ENCODE results near the gene ABTB2. TPM values are rescaled to one million over a fixed set of nuclear protein-coding genes. Genes with fewer than 3 reads are reported as not detected.

The ABTB2 gene
- polyA plus RNA-seq, 1 of the 3 experiments (the other 2 are of a cell fraction): 7.8 TPM

GRCh38 chr11:34351051-34351450 is 6.8 kb downstream of the ABTB2 start:
- Histone ChIP-seq H3K9me3 (no peaks in the 10 kb centered on the region), H3K4me3 (ENCODE audit: low read depth in 2 of 2, low read length in 1 of 2) (no peak overlapping the region), H3K4me1 (ENCODE audit: control insufficient read depth in 1 of 2, insufficient read depth in 2 of 2, low read depth in 1 of 2, low read length in 1 of 2) (peaks cover 27 to 35% of the 10 kb centered on the region in 2 experiments), H2AFZ (ENCODE audit: low read depth) (no peak overlapping the region), H3K9me2 (no peaks in the 10 kb centered on the region), H3K79me2 (ENCODE audit: insufficient read depth) (peaks cover 5% of the 10 kb centered on the region; the same call in 1 of the 2 replicates), H4K20me1 (ENCODE audit: insufficient read depth) (peaks cover 9% of the 10 kb centered on the region; the same call in 1 of the 2 replicates), H3K9ac (no peak overlapping the region), H3K4me2 (no peak overlapping the region), H3K27ac (ENCODE audit: low read depth in 2 of 2, low read length in 1 of 2) (no peak overlapping the region; a peak in 1 of 4 replicates), H3K36me3 (replicated peaks in 1 of 2; ENCODE audit: control insufficient read depth in 1 of 2, insufficient read depth in 2 of 2, low read length in 1 of 2) (no peaks in the 10 kb centered on the region), H3F3A (replicated peaks; ENCODE audit: insufficient read depth) (no peaks in the 10 kb centered on the region), H3K27me3 (ENCODE audit: insufficient read depth) (no peaks in the 10 kb centered on the region)
- ChIA-PET POLR2A (no interaction called here), CTCF (interaction anchor here (0.6 to 13.4 kb wide), 2 partner anchors 19 to 174 kb away, joined by 3 to 240 read pairs; no protein-coding TSS in a partner anchor)
- DNase-seq: no peak
- WGBS (ENCODE audit: low lambda C conversion rate): 81% methylated on average over 3 of the region's 3 CpGs
- no peak for TF ChIP-seq NRF1 (IDR thresholded peaks at IDR 0.05; ENCODE audit: low read depth, low read length)
- no peak for TF ChIP-seq YY1 (IDR thresholded peaks at IDR 0.05; ENCODE audit: low read depth)
- no peak for TF ChIP-seq POLR2AphosphoS5 (IDR thresholded peaks at IDR 0.05; ENCODE audit: low read depth, low read length)
- no peak for TF ChIP-seq GATA2 (CRISPR knock-in tag; IDR thresholded peaks at IDR 0.05)
- TF ChIP-seq JUND (IDR thresholded peaks at IDR 0.05): no peak
- no peak for TF ChIP-seq SMC3 (IDR thresholded peaks at IDR 0.05; ENCODE audit: low read depth, low read length)
- TF ChIP-seq TCF12 (IDR thresholded peaks at IDR 0.05): peak; percentile 73
- TF ChIP-seq RFX5 (IDR thresholded peaks at IDR 0.05; ENCODE audit: low read length): no peak
- no peak for TF ChIP-seq TEAD4 (IDR thresholded peaks at IDR 0.05; ENCODE audit: borderline replicate concordance, insufficient read depth)
- no peak for TF ChIP-seq IRF3 (IDR thresholded peaks at IDR 0.05; ENCODE audit: low read depth, low read length)
- TF ChIP-seq, protein P1, sequence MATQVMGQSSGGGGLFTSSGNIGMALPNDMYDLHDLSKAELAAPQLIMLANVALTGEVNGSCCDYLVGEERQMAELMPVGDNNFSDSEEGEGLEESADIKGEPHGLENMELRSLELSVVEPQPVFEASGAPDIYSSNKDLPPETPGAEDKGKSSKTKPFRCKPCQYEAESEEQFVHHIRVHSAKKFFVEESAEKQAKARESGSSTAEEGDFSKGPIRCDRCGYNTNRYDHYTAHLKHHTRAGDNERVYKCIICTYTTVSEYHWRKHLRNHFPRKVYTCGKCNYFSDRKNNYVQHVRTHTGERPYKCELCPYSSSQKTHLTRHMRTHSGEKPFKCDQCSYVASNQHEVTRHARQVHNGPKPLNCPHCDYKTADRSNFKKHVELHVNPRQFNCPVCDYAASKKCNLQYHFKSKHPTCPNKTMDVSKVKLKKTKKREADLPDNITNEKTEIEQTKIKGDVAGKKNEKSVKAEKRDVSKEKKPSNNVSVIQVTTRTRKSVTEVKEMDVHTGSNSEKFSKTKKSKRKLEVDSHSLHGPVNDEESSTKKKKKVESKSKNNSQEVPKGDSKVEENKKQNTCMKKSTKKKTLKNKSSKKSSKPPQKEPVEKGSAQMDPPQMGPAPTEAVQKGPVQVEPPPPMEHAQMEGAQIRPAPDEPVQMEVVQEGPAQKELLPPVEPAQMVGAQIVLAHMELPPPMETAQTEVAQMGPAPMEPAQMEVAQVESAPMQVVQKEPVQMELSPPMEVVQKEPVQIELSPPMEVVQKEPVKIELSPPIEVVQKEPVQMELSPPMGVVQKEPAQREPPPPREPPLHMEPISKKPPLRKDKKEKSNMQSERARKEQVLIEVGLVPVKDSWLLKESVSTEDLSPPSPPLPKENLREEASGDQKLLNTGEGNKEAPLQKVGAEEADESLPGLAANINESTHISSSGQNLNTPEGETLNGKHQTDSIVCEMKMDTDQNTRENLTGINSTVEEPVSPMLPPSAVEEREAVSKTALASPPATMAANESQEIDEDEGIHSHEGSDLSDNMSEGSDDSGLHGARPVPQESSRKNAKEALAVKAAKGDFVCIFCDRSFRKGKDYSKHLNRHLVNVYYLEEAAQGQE (IDR thresholded peaks at IDR 0.05; ENCODE audit: low read depth, low read length): no peak
- peak; percentile 34; the same call in 1 of the 2 replicates for TF ChIP-seq PBX3 (IDR thresholded peaks at IDR 0.05)
- no peak for TF ChIP-seq FOXJ3 (CRISPR knock-in tag; IDR thresholded peaks at IDR 0.05)
- no peak for TF ChIP-seq CHD2 (IDR thresholded peaks at IDR 0.05; ENCODE audit: low read length, partially characterized antibody)
- no peak for TF ChIP-seq ZBTB33 (IDR thresholded peaks at IDR 0.05; ENCODE audit: borderline replicate concordance, low read depth)
- TF ChIP-seq EP300 (IDR thresholded peaks at IDR 0.05; ENCODE audit: borderline replicate concordance in 1 of 2, low read depth in 1 of 2, low read length in 1 of 2): no peak
- no peak for TF ChIP-seq MXI1 (IDR thresholded peaks at IDR 0.05; ENCODE audit: low read depth, low read length)
- no peak for TF ChIP-seq CTCF (IDR thresholded peaks at IDR 0.05)
- TF ChIP-seq, protein P2, sequence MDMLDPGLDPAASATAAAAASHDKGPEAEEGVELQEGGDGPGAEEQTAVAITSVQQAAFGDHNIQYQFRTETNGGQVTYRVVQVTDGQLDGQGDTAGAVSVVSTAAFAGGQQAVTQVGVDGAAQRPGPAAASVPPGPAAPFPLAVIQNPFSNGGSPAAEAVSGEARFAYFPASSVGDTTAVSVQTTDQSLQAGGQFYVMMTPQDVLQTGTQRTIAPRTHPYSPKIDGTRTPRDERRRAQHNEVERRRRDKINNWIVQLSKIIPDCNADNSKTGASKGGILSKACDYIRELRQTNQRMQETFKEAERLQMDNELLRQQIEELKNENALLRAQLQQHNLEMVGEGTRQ (IDR thresholded peaks at IDR 0.05; ENCODE audit: borderline replicate concordance, low read depth, low read length): no peak
- TF ChIP-seq FOSL2 (IDR thresholded peaks at IDR 0.05; ENCODE audit: borderline replicate concordance, low read depth): no peak
- no peak for TF ChIP-seq SIN3A (IDR thresholded peaks at IDR 0.05; ENCODE audit: borderline replicate concordance, low read depth, low read length)
- 0 out of 2 replicates have a peak, but pooled peaks have one; percentile 14 for TF ChIP-seq NFIC (IDR thresholded peaks at IDR 0.05; ENCODE audit: borderline replicate concordance)

Measured in SK-N-SH (cell line).